Rectal smooth muscle tissue (tissue), 1 donor: ENCODE measurements around the gene RNU5D-1.
A peak's percentile ranks its signal among the peaks of the same experiment; 100 is the strongest.
"Not testable (repeated sequence)": the region's sequence is repeated elsewhere in the genome, so short reads cannot be mapped to it uniquely, and the experiment has no call there.

ENCODE experiments used
- H3K27ac ChIP-seq: one replicate; pipeline ENCODE4 v1.7.0; 2013; ENCODE audit warnings: low read depth, low read length, inconsistent platforms
- H3K27me3 ChIP-seq: one replicate; pipeline ENCODE4 v1.7.0; 2013; ENCODE audit warnings: low read length; ENCODE audit not compliant: control insufficient read depth, insufficient read depth
- H3K36me3 ChIP-seq: one replicate; pipeline ENCODE4 v1.7.0; 2013; ENCODE audit warnings: low read length; ENCODE audit not compliant: control insufficient read depth, insufficient read depth
- H3K4me1 ChIP-seq: one replicate; pipeline ENCODE4 v1.7.0; 2013; ENCODE audit warnings: low read length; ENCODE audit not compliant: control insufficient read depth, insufficient read depth
- H3K4me3 ChIP-seq: one replicate; pipeline ENCODE4 v1.7.0; 2013; ENCODE audit warnings: low read length
- H3K9ac ChIP-seq: one replicate; pipeline ENCODE4 v1.7.0; 2013; ENCODE audit warnings: low read length

The RNU5D-1 gene

GRCh38 chr1:44757420-44757819 is 26.4 kb upstream of the RNU5D-1 start:
- Histone ChIP-seq H3K27ac (no peak overlapping the region), H3K9ac (no peak overlapping the region), H3K4me1 (no peaks in the 10 kb centered on the region), H3K36me3 (no peaks in the 10 kb centered on the region), H3K27me3 (no peaks in the 10 kb centered on the region), H3K4me3 (no peak overlapping the region)

GRCh38 chr1:44747878-44748277 is 16.9 kb upstream of the RNU5D-1 start:
- Histone ChIP-seq H3K4me3 (no peak overlapping the region), H3K36me3 (no peaks in the 10 kb centered on the region), H3K27ac (no peak overlapping the region), H3K4me1 (no peaks in the 10 kb centered on the region), H3K27me3 (no peaks in the 10 kb centered on the region), H3K9ac (no peak overlapping the region)

GRCh38 chr1:44743211-44743610 is 12.2 kb upstream of the RNU5D-1 start:
- Histone ChIP-seq H3K9ac (no peak overlapping the region), H3K4me1 (peaks cover 4% of the 10 kb centered on the region), H3K36me3 (no peaks in the 10 kb centered on the region), H3K4me3 (no peak overlapping the region), H3K27ac (no peak overlapping the region), H3K27me3 (no peaks in the 10 kb centered on the region)

- Histone ChIP-seq H3K9ac (peak overlapping the region; percentile 58), H3K27ac (no peak overlapping the region)
Measured at GRCh38 chr1:44740179-44740617, 9.2 kb upstream of the RNU5D-1 start.

GRCh38 chr1:44739307-44740178 is 8.6 kb upstream of the RNU5D-1 start, which contains the start of gene KIF2C:
KIF2C (plus strand) TSS chr1:44739837; CDS start chr1:44739933, 96 bp downstream.
- Histone ChIP-seq H3K27ac (peak within 1 kb of the TSS; percentile 86), H3K36me3 (no peaks in the 10 kb centered on the region), H3K4me1 (peaks cover 4% of the 10 kb centered on the region), H3K4me3 (peak within 1 kb of the TSS; percentile 73), H3K27me3 (no peaks in the 10 kb centered on the region), H3K9ac (peak within 1 kb of the TSS; percentile 58)

More at GRCh38 chr1:44740179-44740617, 9.2 kb upstream of the RNU5D-1 start:
- peak overlapping the region; percentile 73 for H3K4me3 ChIP-seq
- H3K27me3 ChIP-seq, result no peaks in the 10 kb centered on the region
- H3K4me1 ChIP-seq, result peaks cover 4% of the 10 kb centered on the region
- no peaks in the 10 kb centered on the region for H3K36me3 ChIP-seq

DNA sequence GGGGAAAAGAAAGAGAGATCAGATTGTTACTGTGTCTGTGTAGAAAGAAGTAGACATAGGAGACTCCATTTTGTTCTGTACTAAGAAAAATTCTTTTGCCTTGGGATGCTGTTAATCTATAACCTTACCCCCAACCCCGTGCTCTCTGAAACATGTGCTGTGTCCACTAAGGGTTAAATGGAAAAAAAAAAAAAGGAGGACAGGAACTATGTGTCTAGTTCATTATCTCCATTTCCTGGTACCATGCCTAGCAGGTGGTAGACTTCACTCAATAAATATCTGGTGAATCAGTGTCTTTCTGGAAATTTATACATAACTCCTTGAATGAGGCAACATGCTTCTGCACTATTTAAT is 8.0 kb upstream of the RNU5D-1 start:
- not testable (repeated sequence) for H3K9ac ChIP-seq, H3K4me1 ChIP-seq, H3K27me3 ChIP-seq, H3K36me3 ChIP-seq
- H3K4me3 ChIP-seq, result peak overlapping the region; percentile 66
- peak overlapping the region; percentile 86 for H3K27ac ChIP-seq

DNA sequence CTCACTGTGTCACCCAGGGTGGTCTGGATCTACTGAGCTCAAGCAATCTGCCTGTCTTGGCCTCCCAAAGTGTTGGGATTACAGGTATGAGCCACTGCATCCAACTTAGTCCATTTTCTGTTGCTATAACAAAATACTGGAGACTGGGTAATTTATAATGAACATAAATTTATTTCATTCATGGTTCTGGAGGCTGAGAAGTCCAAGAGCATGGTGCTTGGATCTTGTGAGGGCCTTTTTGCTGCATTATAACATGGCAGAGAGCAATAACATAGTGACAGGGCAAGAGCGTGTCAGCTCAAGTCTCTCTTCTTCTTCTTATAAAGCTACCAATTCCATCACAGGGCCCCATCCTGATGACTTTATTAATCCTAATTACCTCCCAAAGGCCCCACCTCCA is 5.0 kb upstream of the RNU5D-1 start:
- Histone ChIP-seq H3K27ac (no peak overlapping the region), H3K4me1 (peaks cover 4% of the 10 kb centered on the region), H3K36me3 (no peaks in the 10 kb centered on the region), H3K27me3 (no peaks in the 10 kb centered on the region), H3K9ac (no peak overlapping the region), H3K4me3 (no peak overlapping the region)

DNA sequence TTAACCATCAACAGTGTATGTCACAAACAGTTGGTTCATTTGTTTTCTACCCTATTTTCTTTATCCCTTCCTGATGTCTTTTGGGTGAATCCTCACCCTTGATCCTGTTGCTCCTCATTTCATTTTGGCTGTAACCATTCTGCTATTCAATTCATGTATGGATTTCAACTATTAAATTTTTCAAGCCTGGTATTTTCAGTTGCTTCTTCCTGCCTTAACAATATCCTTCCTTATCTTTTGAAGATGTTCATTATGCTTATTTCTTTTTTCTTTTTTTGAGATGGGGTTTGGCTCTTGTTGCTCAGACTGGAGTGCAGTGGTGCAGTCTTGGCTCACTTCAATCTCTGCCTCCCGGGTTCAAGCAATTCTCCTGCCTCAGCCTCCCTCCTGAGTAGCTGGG is 2.8 kb upstream of the RNU5D-1 start:
- H3K4me3 ChIP-seq, result no peak overlapping the region
- no peaks in the 10 kb centered on the region for H3K27me3 ChIP-seq
- H3K36me3 ChIP-seq, result no peaks in the 10 kb centered on the region
- no peak overlapping the region for H3K27ac ChIP-seq
- no peak overlapping the region for H3K9ac ChIP-seq
- peaks cover 4% of the 10 kb centered on the region for H3K4me1 ChIP-seq

DNA sequence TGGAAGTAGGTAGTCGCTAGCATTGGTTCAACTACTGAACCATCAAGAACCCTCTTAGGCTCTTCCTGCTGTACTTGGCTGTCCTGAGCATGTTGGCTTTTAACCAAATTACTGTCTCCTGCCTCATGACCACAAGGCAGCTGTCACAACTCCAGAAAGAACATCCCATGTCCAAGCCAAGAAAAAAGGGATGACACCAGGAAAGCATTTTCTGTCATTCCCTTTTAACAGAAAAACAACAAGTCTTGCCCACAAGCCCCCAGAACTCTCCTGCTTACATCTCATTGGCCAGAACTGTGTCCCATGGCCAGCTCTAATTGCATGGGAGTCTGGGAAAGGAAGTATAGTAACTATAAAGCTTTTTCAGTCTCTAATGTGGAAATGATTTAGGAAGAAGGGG is 2.4 kb upstream of the RNU5D-1 start:
- H3K4me1 ChIP-seq, result peaks cover 4% of the 10 kb centered on the region
- H3K4me3 ChIP-seq, result no peak overlapping the region
- no peak overlapping the region for H3K27ac ChIP-seq
- no peak overlapping the region for H3K9ac ChIP-seq
- H3K36me3 ChIP-seq, result no peaks in the 10 kb centered on the region
- no peaks in the 10 kb centered on the region for H3K27me3 ChIP-seq

DNA sequence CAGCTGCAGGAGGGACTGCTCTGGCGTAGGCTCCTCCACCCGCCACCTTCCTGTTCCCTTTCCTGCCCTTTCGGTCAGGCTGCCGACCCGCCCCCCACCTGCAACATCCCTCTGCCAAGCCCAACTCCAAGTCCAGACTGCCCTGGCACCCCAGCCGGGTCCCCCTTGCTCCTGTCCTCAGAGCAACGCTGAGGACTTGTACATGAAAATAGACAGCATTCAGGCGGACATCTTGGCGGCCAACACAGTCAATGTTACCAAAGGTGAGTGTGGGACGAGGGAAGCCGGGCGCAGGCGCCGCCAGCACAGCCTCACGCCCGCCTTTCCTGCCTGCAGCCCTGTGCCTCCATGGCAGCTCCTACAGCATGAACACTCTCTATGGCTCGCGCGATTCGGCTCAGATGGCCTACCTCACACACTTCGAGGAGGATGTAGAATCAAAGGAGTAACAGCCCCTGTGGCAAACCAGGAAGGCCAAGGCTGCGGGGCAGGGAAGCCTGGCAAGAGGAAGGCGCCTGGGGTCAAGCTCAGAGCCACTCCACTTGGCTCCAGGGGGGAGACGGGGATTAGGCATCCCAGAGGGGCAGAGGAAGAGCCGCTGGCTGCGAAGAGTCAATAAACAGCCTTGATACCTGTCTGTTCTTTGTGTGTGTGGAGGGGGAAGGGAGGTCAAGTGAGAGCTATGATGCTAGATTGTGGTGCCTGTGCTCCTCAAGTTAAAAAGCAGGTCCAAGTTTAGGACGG is 5.8 kb downstream of the RNU5D-1 start:
- no peaks in the 10 kb centered on the region for H3K27me3 ChIP-seq
- H3K9ac ChIP-seq, result no peak overlapping the region
- H3K4me1 ChIP-seq, result no peaks in the 10 kb centered on the region
- no peak overlapping the region for H3K4me3 ChIP-seq
- H3K27ac ChIP-seq, result no peak overlapping the region
- H3K36me3 ChIP-seq, result no peaks in the 10 kb centered on the region

- Histone ChIP-seq H3K27ac (no peak overlapping the region), H3K9ac (no peak overlapping the region), H3K4me3 (no peak overlapping the region), H3K4me1 (no peaks in the 10 kb centered on the region), H3K27me3 (no peaks in the 10 kb centered on the region), H3K36me3 (no peaks in the 10 kb centered on the region)
Measured at GRCh38 chr1:44724296-44724954, 6.5 kb downstream of the RNU5D-1 start.

DNA sequence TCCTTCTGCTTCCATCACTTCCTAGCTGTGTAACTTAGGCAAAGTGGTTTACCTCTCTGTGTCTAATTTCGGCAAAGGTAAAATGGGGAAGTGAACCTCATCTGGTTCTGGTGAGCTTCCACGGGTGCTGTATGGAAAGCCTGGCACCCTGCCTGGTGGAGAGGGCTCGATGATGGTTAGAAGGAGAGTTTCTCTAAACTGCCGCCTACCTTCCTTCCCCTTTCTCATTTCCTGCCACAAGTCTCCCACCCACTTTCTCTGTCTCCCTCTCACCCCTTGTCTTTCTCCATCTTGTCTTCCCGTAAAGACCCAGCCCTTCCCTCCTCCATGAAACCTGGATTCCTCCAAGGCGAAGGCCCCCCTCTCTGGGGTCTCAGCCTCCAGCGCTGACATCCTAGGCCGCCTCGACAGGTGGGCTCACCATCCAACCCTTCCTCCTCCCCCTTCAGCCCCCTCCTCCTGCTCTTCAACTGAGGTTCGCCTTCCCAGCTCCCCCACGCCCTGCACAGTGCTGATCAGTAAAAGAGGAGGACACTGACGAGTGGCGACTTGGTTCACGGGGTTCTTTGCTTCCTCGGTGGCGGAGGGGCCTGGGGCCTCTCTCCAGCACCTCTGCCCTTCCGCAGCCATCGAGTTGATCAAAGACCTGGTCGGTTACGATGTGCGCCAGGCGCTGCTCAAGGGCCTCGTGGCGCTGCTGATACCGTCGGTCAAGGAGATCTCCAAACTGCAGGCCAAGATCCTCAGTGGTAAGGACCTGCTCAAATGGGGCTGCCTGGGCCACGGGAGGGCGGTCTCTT is 7.3 kb downstream of the RNU5D-1 start:
- Histone ChIP-seq H3K9ac (no peak overlapping the region), H3K27me3 (no peaks in the 10 kb centered on the region), H3K36me3 (no peaks in the 10 kb centered on the region), H3K4me1 (no peaks in the 10 kb centered on the region), H3K4me3 (no peak overlapping the region), H3K27ac (no peak overlapping the region)
